ENCODE measurements around the gene BICRAL.

- TF ChIP-seq MAZ (IDR thresholded peaks at IDR 0.05; ENCODE audit: borderline replicate concordance, low read depth, low read length): no peak
- no peak for TF ChIP-seq CTCF (conservative IDR thresholded peaks at IDR 0.05; ENCODE audit: low read depth, low read length)
- TF ChIP-seq RCOR1 (IDR thresholded peaks at IDR 0.05; ENCODE audit: insufficient replicate concordance, low read length): no peak
- TF ChIP-seq FOS (IDR thresholded peaks at IDR 0.05; ENCODE audit: low read depth, low read length): no peak
- no peak for TF ChIP-seq CEBPB (IDR thresholded peaks at IDR 0.05; ENCODE audit: low read depth, low read length)
- no peak for TF ChIP-seq RAD21 (IDR thresholded peaks at IDR 0.05; ENCODE audit: low read length)
- no peak for TF ChIP-seq RFX5 (IDR thresholded peaks at IDR 0.05; ENCODE audit: low read depth, low read length)
- no peak for TF ChIP-seq CHD1 (IDR thresholded peaks at IDR 0.05; ENCODE audit: low read depth, low read length)
- no peak for TF ChIP-seq BHLHE40 (IDR thresholded peaks at IDR 0.05; ENCODE audit: low read depth, low read length)
- no peak for TF ChIP-seq POLR2A (IDR thresholded peaks at IDR 0.05; ENCODE audit: low read depth, low read length)
Measured at GRCh38 chr6:42796171-42796570, 14.3 kb downstream of the BICRAL start.
